ENCODE measurements around the gene C14orf119.
"Not testable (repeated sequence)": the region's sequence is repeated elsewhere in the genome, so short reads cannot be mapped to it uniquely, and the experiment has no call there.

C14orf119 gene

DNA sequence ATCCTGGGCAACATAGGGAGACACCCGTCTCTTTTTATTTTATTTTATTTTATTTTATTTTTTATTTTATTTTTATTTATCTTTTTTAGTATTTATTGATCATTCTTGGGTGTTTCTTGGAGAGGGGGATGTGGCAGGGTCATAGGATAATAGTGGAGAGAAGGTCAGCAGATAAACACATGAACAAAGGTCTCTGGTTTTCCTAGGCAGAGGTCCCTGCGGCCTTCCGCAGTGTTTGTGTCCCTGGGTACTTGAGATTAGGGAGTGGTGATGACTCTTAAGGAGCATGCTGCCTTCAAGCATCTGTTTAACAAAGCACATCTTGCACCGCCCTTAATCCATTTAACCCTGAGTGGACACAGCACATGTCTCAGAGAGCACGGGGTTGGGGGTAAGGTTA, 12.3 kb downstream of the C14orf119 start:
- ATAC-seq, H3K4me3 Mint-ChIP-seq, H3K36me3 Mint-ChIP-seq, H3K9me3 Mint-ChIP-seq, H3K27me3 Mint-ChIP-seq, H3K27ac Mint-ChIP-seq, H3K4me1 Mint-ChIP-seq: not testable (repeated sequence)

DNA sequence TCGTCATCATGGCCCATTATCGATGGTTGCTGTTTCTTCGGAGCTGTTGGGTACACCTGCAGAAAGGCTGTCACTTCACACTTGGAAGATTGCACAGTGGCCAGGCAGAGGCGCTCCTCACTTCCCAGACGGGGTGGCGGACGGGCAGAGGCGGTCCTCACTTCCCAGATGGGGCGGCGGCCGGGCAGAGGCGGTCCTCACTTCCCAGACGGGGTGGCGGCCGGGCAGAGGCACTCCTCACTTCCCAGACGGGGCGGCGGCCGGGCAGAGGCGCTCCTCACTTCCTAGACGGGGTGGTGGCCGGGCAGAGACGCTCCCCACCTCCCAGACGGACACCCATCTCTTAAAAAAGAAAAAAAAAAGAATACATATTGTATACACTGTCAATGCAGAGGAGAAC, 12.9 kb downstream of the C14orf119 start:
- not testable (repeated sequence) for H3K4me1 Mint-ChIP-seq, H3K27me3 Mint-ChIP-seq, H3K27ac Mint-ChIP-seq, H3K4me3 Mint-ChIP-seq, ATAC-seq, H3K9me3 Mint-ChIP-seq, H3K36me3 Mint-ChIP-seq

DNA sequence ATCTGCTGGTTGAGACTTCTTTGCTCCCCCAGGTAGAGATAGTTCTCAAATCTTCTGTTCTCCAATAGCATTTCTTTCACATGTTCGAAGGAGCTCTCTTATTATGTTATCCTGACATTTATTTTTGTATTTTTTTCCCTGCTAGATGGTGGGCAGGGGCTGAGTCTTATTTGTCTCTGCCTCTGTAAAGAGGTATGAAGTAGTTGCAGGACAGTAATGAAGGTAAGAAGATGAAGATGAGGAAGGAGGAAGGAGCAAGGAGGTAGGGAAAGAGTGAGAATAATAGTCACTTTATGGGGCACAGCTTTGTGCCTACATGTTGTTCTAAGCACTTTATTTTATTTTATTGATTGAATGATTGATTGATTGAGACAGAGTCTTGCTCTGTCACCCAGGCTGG, 14.5 kb downstream of the C14orf119 start:
- peaks cover 9% of the 10 kb centered on the region for H3K27me3 Mint-ChIP-seq
- H3K4me3 Mint-ChIP-seq, result no peak overlapping the region
- H3K27ac Mint-ChIP-seq, result no peak overlapping the region
- no peaks in the 10 kb centered on the region for H3K36me3 Mint-ChIP-seq
- peaks cover 12% of the 10 kb centered on the region for H3K4me1 Mint-ChIP-seq
- ATAC-seq, result no peak
- no peaks in the 10 kb centered on the region for H3K9me3 Mint-ChIP-seq

DNA sequence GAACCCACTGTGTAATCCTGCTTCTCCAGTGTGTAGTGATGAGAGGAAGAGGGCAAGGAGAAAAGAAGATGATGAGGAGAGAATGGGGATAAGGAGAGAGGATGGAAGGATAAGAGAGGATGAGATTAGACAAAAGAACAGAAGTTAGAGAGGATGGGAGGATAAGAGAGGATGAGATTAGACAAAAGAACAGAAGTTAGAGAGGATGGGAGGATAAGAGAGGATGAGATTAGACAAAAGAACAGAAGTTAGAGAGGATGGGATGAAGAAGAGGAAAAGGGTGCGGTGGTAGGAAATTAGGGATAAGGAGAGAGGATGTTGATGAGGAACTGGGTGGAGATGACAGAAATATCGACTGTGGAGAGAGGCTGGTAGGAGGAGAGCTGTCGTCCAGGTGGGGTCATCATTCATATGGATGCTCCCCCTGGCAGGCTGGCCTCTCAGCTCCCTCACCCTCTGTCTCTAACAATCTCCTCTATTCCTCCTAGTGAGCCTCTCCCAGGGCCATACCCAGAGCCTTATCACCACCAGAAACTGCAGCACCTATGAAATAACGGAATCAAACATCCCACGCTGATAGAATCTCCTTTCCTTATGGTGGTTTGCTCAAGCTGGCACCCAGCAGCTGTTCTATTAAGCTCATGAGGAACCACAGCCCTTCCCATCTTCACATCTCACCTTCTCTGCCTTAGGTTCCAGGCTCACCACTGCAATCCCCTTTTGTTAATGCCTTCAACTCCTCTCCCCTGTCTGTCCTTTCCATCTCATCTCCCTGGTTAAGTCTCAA, 15.5 kb downstream of the C14orf119 start:
- Mint-ChIP-seq H3K36me3 (no peaks in the 10 kb centered on the region), H3K27me3 (peaks cover 14% of the 10 kb centered on the region), H3K27ac (no peak overlapping the region), H3K4me1 (peaks cover 17% of the 10 kb centered on the region), H3K9me3 (no peaks in the 10 kb centered on the region), H3K4me3 (no peak overlapping the region)
- ATAC-seq, result no peak

DNA sequence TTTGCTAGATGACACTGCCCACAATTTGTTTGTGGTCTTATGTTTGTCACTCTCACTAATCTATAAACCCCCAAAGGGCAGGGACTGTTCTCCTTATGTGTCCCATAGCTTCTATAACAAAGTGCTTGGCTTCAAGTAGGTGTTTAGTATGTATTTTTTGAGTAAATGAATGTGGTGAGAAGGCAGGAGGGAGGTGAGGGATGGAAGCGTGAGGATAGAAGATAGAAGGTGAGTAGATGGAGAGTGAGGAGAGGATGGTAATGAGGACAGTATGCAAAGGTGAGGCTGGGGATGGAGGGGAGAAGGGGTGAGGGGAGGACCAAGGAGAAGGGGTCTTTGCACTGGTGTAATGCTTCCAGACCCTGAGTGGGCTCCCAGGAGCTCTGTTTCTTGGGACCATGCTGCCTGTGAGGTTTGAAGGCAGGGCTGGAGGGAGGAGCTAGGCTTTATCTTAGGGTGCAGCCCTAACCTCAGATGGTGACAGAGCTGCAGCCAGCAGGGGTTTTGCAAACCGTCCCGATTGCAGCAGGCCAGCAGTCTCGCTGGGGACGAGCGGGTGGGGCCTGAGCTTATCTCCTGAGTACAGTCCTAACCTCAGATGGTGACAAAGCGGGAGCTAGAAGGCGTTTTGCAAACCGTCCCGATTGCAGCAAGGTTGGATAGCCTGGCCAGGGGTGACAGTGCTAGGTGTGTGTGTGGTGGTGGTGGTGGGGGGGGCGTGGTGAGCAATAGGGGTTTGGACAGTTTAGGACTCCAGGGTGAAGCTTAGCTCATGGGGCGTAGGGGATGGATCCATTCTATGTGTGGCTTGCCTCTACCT, 17.3 kb downstream of the C14orf119 start:
- H3K36me3 Mint-ChIP-seq, result no peaks in the 10 kb centered on the region
- peaks cover 14% of the 10 kb centered on the region for H3K27me3 Mint-ChIP-seq
- H3K4me3 Mint-ChIP-seq, result no peak overlapping the region
- H3K27ac Mint-ChIP-seq, result no peak overlapping the region
- ATAC-seq, result no peak
- peaks cover 10% of the 10 kb centered on the region for H3K4me1 Mint-ChIP-seq
- H3K9me3 Mint-ChIP-seq, result no peaks in the 10 kb centered on the region

DNA sequence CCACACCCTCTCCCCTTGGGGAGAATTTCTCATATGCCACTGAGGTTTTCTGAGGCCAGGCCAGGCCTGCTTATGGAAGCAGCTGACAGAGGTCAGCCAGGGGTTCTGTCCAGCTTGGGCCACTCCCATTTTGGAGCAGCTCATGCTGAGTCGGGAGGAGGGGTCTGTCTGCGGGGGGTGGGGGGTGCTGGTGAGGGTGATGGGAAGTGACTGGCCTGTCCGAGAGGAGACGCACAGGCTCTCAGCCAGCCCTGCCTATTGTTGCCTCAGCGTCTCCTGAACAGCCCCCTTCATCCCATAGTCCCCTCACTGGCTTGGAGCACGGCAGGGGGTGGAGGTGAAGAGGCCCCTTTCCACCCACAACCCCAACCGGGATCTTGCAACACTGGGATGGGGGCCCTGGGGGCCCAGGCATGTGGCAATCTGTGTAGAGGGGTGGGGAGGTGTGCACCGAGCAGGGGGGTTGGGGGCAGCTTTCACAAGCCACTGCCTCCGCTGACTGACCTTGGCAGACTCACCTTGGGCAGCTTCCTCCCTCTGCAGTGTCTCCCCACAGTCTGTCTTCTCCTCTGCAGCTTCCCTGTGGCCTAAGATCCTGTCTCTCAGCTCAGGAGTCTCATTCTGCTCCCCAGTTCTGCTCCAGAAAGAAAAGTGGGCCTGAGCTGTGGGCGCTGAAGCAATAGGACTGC, 18.3 kb downstream of the C14orf119 start:
- Mint-ChIP-seq H3K36me3 (no peaks in the 10 kb centered on the region), H3K4me3 (no peak overlapping the region), H3K27me3 (peaks cover 14% of the 10 kb centered on the region), H3K27ac (no peak overlapping the region), H3K9me3 (no peaks in the 10 kb centered on the region), H3K4me1 (peaks cover 10% of the 10 kb centered on the region)
- no peak for ATAC-seq

DNA sequence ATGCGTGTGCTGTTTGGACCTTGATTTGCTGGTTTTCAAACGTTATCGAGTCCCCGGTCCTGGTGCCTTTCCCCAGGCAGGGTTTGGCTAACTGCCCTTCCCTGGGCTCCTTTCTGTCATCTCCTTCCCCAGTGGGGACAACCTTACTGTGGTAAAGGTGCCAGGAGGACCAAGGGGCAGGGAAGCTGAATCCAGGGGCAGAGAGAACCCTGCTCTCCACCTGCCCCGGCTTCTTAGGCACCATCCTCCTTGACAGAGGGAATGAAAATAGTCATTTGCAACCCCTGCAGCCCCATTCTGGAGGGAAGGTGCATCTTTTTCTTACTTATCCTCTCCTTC, 18.8 kb downstream of the C14orf119 start:
- H3K4me1 Mint-ChIP-seq, result peaks cover 15% of the 10 kb centered on the region

DNA sequence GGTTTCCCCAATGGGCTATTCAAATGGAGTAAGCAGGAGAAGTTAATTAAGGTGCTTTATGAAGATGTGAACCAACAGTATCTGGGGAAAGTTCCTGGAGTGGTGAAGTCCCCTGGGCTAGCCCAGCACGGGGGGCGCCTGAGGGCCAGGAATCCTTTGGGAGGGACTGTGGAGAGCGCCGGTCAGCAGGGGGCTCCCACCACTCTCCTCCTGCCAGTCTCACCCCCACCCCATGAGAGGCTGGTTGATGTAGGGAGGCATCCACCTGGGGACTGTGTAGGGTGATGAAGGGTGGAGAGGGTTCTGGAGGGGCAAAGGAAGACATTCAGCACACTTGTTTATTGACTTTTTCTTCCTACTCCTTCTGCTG, 19.3 kb downstream of the C14orf119 start:
- Mint-ChIP-seq H3K9me3 (no peaks in the 10 kb centered on the region), H3K4me3 (no peak overlapping the region), H3K36me3 (no peaks in the 10 kb centered on the region), H3K27ac (no peak overlapping the region), H3K4me1 (peaks cover 21% of the 10 kb centered on the region), H3K27me3 (peaks cover 14% of the 10 kb centered on the region)
- no peak for ATAC-seq

More for the DNA sequence above, 18.8 kb downstream of the C14orf119 start:
- no peak overlapping the region for H3K27ac Mint-ChIP-seq
- no peak overlapping the region for H3K4me3 Mint-ChIP-seq
- no peaks in the 10 kb centered on the region for H3K36me3 Mint-ChIP-seq
- H3K9me3 Mint-ChIP-seq, result no peaks in the 10 kb centered on the region
- H3K27me3 Mint-ChIP-seq, result peaks cover 14% of the 10 kb centered on the region
- ATAC-seq, result no peak

DNA sequence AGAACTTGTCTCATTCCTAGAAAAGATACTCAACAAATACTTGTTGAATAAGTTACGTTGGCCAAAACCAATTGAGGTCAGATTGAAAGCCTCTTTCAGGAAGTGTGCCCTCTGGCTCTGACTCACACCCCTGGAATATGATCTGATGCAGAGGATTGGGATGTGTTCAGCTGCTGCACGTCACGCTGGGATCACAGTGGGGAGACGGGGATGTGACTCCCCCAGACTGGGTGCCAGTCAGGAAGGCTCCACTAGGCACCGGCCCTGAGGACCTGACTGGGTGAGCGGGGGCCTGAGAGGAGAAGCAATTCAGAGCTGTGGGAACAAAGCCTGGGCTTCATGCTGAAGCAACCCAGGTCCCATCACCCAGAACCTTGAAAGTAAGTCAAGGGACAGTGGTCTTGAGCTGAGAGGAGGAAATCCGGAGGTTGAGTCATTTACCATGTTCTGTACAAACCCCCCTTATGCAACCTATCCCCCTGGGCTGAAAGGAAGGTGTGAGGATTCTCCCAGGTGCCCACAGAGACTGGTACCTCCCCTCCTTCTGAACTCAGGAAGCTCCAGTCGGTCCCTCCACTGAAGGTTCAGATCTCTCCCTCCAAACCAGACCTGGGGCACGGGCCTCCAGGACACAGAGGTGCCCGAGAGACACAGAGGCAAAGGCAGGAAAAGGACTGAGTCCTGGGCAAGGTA, 19.9 kb downstream of the C14orf119 start:
- ATAC-seq, result no peak
- H3K36me3 Mint-ChIP-seq, result no peaks in the 10 kb centered on the region
- H3K4me1 Mint-ChIP-seq, result peaks cover 26% of the 10 kb centered on the region
- no peak overlapping the region for H3K27ac Mint-ChIP-seq
- peaks cover 14% of the 10 kb centered on the region for H3K27me3 Mint-ChIP-seq
- no peaks in the 10 kb centered on the region for H3K9me3 Mint-ChIP-seq
- no peak overlapping the region for H3K4me3 Mint-ChIP-seq

DNA sequence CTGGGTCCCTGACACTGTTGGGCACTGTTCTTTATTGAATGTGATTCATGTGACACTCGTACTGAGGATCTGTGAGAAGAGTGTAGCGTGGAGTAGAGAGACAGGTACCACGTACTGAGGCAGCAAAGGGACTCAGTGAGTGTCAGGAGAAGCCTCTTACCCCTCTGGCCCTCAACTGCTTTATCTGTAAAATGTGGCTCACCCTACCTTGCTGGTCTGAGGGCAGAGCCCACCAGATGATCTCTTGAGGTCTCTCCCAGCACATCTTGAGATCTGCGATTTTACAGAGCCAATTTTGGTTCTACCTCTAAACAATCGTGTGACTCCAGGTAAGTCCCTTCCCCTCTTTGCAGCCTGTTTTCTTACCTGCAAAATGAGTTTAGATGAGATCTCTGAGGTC, 20.6 kb downstream of the C14orf119 start:
- H3K27me3 Mint-ChIP-seq, result peaks cover 14% of the 10 kb centered on the region
- H3K4me1 Mint-ChIP-seq, result peaks cover 33% of the 10 kb centered on the region
- H3K27ac Mint-ChIP-seq, result no peak overlapping the region
- H3K4me3 Mint-ChIP-seq, result no peak overlapping the region
- ATAC-seq, result no peak
- no peaks in the 10 kb centered on the region for H3K9me3 Mint-ChIP-seq
- no peaks in the 10 kb centered on the region for H3K36me3 Mint-ChIP-seq

DNA sequence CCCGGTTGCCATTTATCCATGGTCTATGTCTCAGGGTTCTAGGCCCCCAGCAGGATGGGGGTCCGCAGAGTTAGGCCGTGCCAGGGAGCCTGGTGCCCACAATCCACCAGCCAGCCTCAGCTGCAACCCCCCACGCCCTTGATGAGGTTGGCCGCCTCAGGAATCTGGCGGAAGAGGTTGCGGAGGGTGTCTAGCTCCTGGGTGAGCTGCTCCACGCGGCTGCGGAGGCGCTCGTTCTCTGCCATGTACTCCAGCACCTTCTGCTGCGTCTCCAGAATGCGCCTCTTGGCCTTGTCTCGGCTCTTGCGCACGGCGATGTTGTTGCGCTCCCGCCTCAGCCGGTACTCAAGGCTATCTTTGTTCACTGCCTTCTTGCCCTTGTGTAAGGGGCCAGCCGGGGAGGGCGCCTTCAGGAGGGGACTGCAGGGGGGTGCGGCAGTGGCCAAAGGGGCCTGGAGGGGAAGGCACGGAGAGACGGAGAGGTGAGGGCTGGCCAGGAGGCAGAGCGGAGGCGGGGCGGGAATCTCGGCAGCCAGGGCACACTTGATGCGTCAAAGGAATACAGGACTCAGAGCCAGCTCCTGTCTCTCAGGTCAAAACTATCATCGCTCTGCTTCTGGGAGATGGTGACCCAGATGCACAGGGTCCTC, 22.2 kb downstream of the C14orf119 start:
- peaks cover 14% of the 10 kb centered on the region for H3K27me3 Mint-ChIP-seq
- H3K9me3 Mint-ChIP-seq, result no peaks in the 10 kb centered on the region
- H3K27ac Mint-ChIP-seq, result no peak overlapping the region
- H3K4me3 Mint-ChIP-seq, result no peak overlapping the region
- no peaks in the 10 kb centered on the region for H3K36me3 Mint-ChIP-seq
- H3K4me1 Mint-ChIP-seq, result peaks cover 42% of the 10 kb centered on the region
- no peak for ATAC-seq

DNA sequence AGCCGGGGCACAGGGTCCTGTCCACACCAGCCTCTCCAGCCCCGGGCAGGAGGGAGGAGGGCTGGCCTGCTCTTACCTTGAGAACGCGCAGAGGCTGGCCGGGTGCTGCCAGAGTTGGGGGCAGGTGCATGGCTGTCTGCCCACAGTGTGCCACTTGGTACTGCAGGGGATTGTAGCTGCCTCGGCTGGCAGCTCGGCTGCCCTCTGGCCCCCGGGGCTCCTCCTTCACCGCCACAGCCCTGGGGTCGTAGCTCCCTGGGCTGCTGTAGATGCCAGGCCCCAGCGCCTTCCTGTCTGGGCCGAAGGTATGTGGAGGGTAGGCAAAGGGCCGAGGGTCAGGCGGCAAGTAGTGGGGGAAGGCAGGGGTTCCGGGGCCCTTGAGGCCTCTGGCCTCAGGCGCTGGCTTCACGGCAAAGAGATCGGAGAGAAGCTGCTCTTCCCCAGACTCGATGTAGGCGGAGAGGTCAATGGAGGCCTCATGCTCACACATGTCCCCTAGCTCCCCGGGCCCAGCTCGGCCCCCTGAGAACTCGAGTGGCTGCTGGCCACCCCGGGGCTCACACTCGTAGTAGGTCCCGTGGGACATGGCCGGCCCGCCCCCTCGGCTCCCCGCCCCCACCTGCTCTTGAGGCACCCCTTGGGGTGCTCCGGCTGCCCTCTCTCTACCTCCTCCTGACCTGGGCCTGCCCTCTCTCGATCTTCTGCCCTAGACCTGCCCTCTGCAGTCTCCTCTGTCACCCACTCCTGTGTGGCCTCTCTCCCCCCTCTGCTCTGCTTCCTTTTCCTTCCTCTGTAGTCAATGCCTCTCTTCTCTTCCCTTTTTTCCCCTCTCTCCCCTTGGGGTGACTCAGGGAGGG, 23.4 kb downstream of the C14orf119 start, which contains the start of gene CEBPE:
Gene CEBPE, minus strand, starts transcription at position 750 of the 857 bp plus-strand sequence. Its CDS starts 164 bp downstream, at position 586.
- Mint-ChIP-seq H3K4me1 (peaks cover 42% of the 10 kb centered on the region), H3K27me3 (peaks cover 14% of the 10 kb centered on the region), H3K36me3 (no peaks in the 10 kb centered on the region), H3K27ac (peak within 1 kb of the TSS; percentile 83), H3K4me3 (peak within 1 kb of the TSS; percentile 1), H3K9me3 (no peaks in the 10 kb centered on the region)
- ATAC-seq, result no peak

DNA sequence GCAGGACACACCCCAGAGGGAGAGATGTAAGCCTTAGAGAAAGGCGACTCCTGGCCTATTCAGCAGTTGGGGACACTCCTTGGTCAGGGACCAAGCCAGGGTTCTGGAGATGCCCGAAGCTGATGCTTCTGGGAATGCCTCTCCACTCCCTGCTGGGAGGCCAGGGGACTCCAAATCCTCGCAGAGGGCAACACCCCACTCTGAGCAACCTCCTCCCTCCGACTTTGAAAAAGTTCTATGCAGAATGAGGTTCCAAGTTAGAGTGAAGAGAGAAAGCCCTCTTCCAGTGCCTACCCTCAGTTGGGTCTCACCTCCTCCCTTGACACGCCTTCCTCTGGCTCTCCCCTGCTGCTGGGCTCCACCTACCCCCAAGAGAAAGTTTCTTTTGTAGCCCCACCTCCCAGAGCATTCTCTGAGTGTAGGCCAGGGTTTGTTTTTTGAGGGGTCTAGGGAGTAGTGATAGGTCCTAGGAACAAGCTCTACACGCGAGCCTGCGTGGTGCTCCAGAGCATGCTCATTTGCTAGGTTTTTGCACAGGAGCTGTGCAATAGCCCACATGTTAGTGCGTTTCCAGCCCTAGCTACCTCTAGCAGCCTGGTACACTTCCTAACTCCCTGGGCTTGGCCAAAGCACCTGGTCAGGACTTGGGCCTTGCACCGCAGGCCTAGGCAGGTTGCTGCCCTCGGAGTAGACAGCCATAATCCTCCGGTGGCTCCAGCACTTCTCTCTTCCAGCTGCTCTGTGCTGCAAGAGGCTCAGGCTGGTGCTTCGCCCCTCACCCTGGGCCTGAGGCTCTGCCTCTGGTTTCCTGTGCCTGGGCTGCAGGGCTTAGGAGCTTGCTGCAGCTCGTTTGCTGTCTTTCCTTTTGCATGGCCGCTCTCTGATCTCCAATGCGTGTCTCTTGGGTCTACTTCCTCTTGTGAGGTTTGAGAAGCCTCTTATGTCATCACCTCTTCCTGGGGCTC, 24.3 kb downstream of the C14orf119 start:
- Mint-ChIP-seq H3K27me3 (peaks cover 6% of the 10 kb centered on the region), H3K4me1 (peaks cover 38% of the 10 kb centered on the region), H3K36me3 (no peaks in the 10 kb centered on the region), H3K27ac (peak overlapping the region; percentile 83), H3K9me3 (no peaks in the 10 kb centered on the region), H3K4me3 (peak overlapping the region; percentile 1)
- ATAC-seq, result peak; percentile 59
